Kidney (tissue), 14 donors: Measurements from ENCODE around the gene ADAMTS13. TPM values are rescaled to one million over a fixed set of nuclear protein-coding genes. Genes with fewer than 3 reads are reported as not detected.
"Not testable (repeated sequence)": the region's sequence is repeated elsewhere in the genome, so short reads cannot be mapped to it uniquely, and the experiment has no call there.

Experiments
- DNase-seq, 5 donors: peaks; one replicate each; pipeline ENCODE4 v3.0.0-alpha.2; 2013 to 2020
- FAIRE-seq: peaks from 2 replicates; lab custom pipeline; 2012; peaks lifted over from hg19 to GRCh38; lab: Jason Lieb, UNC
- H3K27ac ChIP-seq, 2 donors: one replicate each; pipeline ENCODE4 v1.7.0; 2013; ENCODE audit warnings: low read depth in 2 of 2, low read length in 2 of 2, inconsistent platforms in 1 of 2
- H3K27me3 ChIP-seq: one replicate; pipeline ENCODE4 v1.7.1; 2013; ENCODE audit warnings: low read length, inconsistent platforms; ENCODE audit not compliant: control insufficient read depth, insufficient read depth
- H3K36me3 ChIP-seq, 3 donors: one replicate each; pipeline versions ENCODE4 v1.7.0 to v1.7.1; 2013; ENCODE audit warnings: low read length in 3 of 3, control low read depth in 1 of 3, inconsistent platforms in 1 of 3; ENCODE audit not compliant: insufficient read depth in 3 of 3, control insufficient read depth in 2 of 3
- H3K4me1 ChIP-seq, 3 donors: one replicate each; pipeline versions ENCODE4 v1.7.0 to v1.7.1; 2013; ENCODE audit warnings: low read length in 3 of 3, inconsistent platforms in 1 of 3, low read depth in 1 of 3; ENCODE audit not compliant: control insufficient read depth in 2 of 3, insufficient read depth in 2 of 3
- H3K4me3 ChIP-seq, 3 donors: one replicate each; pipeline versions ENCODE4 v1.7.0 to v1.8.1; 2013; ENCODE audit warnings: low read length in 3 of 3, control low read depth in 1 of 3, inconsistent platforms in 1 of 3
- H3K9ac ChIP-seq, 3 donors: one replicate each; pipeline versions ENCODE4 v1.7.0 to v1.7.1; 2013; ENCODE audit warnings: low read length in 3 of 3, control low read depth in 1 of 3, inconsistent platforms in 1 of 3
- H3K9me3 ChIP-seq, 3 donors: one replicate each; pipeline versions ENCODE4 v1.7.0 to v1.7.1; 2013; ENCODE audit warnings: low read length in 3 of 3, control low read depth in 1 of 3, inconsistent platforms in 1 of 3; ENCODE audit not compliant: control insufficient read depth in 2 of 3, insufficient read depth in 1 of 3
- intact Hi-C: fragments of 100-400 bp; cut with DNase I; formaldehyde crosslinking; loops from one replicate; pipeline ENCODE4 v1.11.1; 2022
- polyA plus RNA-seq: library from polyadenylated mRNA; stranded (reverse); fragments of 350-450 nt; fragmentation: Illumina TruSeq; extraction: RNeasy Lipid Tissue Mini Kit (QIAGEN cat#74804); gene quantifications from one replicate; pipeline ENCODE4 v1.2.3, GENCODE V29; 2014; ENCODE audit warnings: low read depth, low replicate concordance; ENCODE audit not compliant: insufficient read depth
- total RNA-seq: library from RNA; stranded (reverse); fragmentation: NEBNext Ultra II Directional; extraction: Animal tissue kit (Norgen Biotek cat#: 25700); gene quantifications from one replicate; pipeline ENCODE4 v1.2.1, GENCODE V29; 2021
- TF ChIP-seq, protein P1 (sequence below): IDR thresholded peaks from 3 replicates; pipeline ENCODE4 v1.5.1; 2012; ENCODE audit warnings: mild to moderate bottlenecking, moderate library complexity, borderline replicate concordance; ENCODE audit not compliant: insufficient read depth; ENCODE audit errors: extremely low read depth
- donor health status: control.
- donor health status: control.
- donor health status: control.
- donor health status: control.
- donor health status: control.
- donor health status: DM: yes; HTN: yes; CAD: no.
- donor health status: Normal renal cell carcinoma (clear cell type).

The ADAMTS13 gene
- total and polyA plus RNA-seq, 2 donors from 2014 or later, result 3.1 to 3.6 TPM

- intact Hi-C loops, result no loop called here
Measured at GRCh38 chr9:133375724-133376654, 46.2 kb upstream of the ADAMTS13 start, which contains the start of the genes STKLD1 and SURF4. TSS of gene STKLD1 (plus strand) at chr9:133376366. CDS start at chr9:133376474, 108 bp downstream. TSS of gene SURF4 (minus strand) at chr9:133376060. CDS start at chr9:133375969, 91 bp downstream.

GRCh38 chr9:133377280-133377679 lies 44.9 kb upstream of the ADAMTS13 start:
- H3K9ac ChIP-seq, intact Hi-C loops, H3K4me3 ChIP-seq, H3K36me3 ChIP-seq, H3K9me3 ChIP-seq, FAIRE-seq, DNase-seq, H3K27ac ChIP-seq, H3K27me3 ChIP-seq: not testable (repeated sequence)
- peaks cover 0 to 10% (median 4%) of the 10 kb centered on the region in 3 donors for H3K4me1 ChIP-seq

More at GRCh38 chr9:133375724-133376654, 46.2 kb upstream of the ADAMTS13 start, which contains the start of the genes STKLD1 and SURF4:
- Histone ChIP-seq H3K27ac (peak within 1 kb of the TSS; percentile 77 to 89), H3K9ac (peak within 1 kb of the TSS; percentile 79 to 98 (median 92)), H3K4me3 (peak within 1 kb of the TSS; percentile 77 to 95 (median 87)), H3K9me3 (peaks cover 0 to 3% (median 0%) of the 10 kb centered on the region in 3 donors), H3K36me3 (peaks cover 0 to 6% (median 2%) of the 10 kb centered on the region in 3 donors), H3K4me1 (peaks cover 0 to 23% (median 14%) of the 10 kb centered on the region in 3 donors), H3K27me3 (no peaks in the 10 kb centered on the region)
- TF ChIP-seq, protein P1, sequence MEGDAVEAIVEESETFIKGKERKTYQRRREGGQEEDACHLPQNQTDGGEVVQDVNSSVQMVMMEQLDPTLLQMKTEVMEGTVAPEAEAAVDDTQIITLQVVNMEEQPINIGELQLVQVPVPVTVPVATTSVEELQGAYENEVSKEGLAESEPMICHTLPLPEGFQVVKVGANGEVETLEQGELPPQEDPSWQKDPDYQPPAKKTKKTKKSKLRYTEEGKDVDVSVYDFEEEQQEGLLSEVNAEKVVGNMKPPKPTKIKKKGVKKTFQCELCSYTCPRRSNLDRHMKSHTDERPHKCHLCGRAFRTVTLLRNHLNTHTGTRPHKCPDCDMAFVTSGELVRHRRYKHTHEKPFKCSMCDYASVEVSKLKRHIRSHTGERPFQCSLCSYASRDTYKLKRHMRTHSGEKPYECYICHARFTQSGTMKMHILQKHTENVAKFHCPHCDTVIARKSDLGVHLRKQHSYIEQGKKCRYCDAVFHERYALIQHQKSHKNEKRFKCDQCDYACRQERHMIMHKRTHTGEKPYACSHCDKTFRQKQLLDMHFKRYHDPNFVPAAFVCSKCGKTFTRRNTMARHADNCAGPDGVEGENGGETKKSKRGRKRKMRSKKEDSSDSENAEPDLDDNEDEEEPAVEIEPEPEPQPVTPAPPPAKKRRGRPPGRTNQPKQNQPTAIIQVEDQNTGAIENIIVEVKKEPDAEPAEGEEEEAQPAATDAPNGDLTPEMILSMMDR, result no peak
- DNase-seq (peak; percentile 97 to 99 (median 98)), FAIRE-seq (no peak)

- FAIRE-seq (no peak), DNase-seq (no peak)
Measured at GRCh38 chr9:133377721-133378216, 44.4 kb upstream of the ADAMTS13 start.

More at GRCh38 chr9:133377721-133378216, 44.4 kb upstream of the ADAMTS13 start:
- H3K4me1 ChIP-seq, result peaks cover 0 to 6% (median 0%) of the 10 kb centered on the region in 3 donors
- H3K9me3 ChIP-seq, result peaks cover 0 to 3% (median 0%) of the 10 kb centered on the region in 3 donors
- peaks cover 0 to 2% (median 0%) of the 10 kb centered on the region in 3 donors for H3K36me3 ChIP-seq
- no peak overlapping the region for H3K27ac ChIP-seq
- H3K9ac ChIP-seq, result no peak overlapping the region
- no peak overlapping the region for H3K4me3 ChIP-seq
- TF ChIP-seq, protein P1, result no peak
- intact Hi-C loops, result no loop called here
- no peaks in the 10 kb centered on the region for H3K27me3 ChIP-seq
